GM21447 (cell line): ENCODE measurements around the gene FAM111A.

Experiments
- ATAC-seq: cut with Tn5 transposase; IDR thresholded peaks from one replicate; pipeline ENCODE4 v1.9.1; 2021; ENCODE audit not compliant: unreplicated experiment

FAM111A gene

GRCh38 chr11:59199546-59200422 is 57.1 kb downstream of the FAM111A start:
- peak; percentile 55 for ATAC-seq

- no peak for ATAC-seq
Observed at GRCh38 chr11:59200423-59200746, 57.7 kb downstream of the FAM111A start.

GRCh38 chr11:59201353-59201752 is 58.7 kb downstream of the FAM111A start:
- ATAC-seq = no peak
